H1 (cell line): Measurements from ENCODE around the gene VWA7. TPM values are rescaled to one million over a fixed set of nuclear protein-coding genes. Genes with fewer than 3 reads are reported as not detected.

Experiments used
- CTCF ChIA-PET: fragments of 300-600 bp; sonication (Branson Sonifier 250); formaldehyde crosslinking; loops from one replicate; lab custom pipeline; 2021; ENCODE audit not compliant: partially characterized antibody; lab: Charles Lee
- POLR2A ChIA-PET: fragments of 300-600 bp; sonication (Branson Sonifier 250); formaldehyde crosslinking; loops from one replicate; lab custom pipeline; 2021; ENCODE audit warnings: inconsistent platforms; ENCODE audit not compliant: partially characterized antibody; lab: Charles Lee
- DNase-seq, 2 experiments: peaks; one replicate each; pipeline versions ENCODE4 v3.0.0 to v3.0.0-alpha.2; 2010 to 2022; ENCODE audit warnings: low spot score in 2 of 2, low read depth in 1 of 2, mixed read lengths in 1 of 2
- FAIRE-seq: peaks from 2 replicates; lab custom pipeline; 2011; peaks lifted over from hg19 to GRCh38; lab: Jason Lieb, UNC
- H2AFZ ChIP-seq: 2 replicates; pipeline ENCODE4 v1.8.1; 2012; ENCODE audit warnings: low read length, inconsistent platforms
- H2AK5ac ChIP-seq: 2 replicates; pipeline ENCODE4 v1.6.1; 2013; ENCODE audit warnings: low read depth, low read length
- H2BK120ac ChIP-seq: replicated peaks from 2 replicates; pipeline ENCODE3; 2013; ENCODE audit warnings: low read depth, low read length, inconsistent platforms
- H2BK12ac ChIP-seq: 2 replicates; pipeline ENCODE4 v1.6.1; 2013; ENCODE audit warnings: low read depth, low read length
- H2BK15ac ChIP-seq: 2 replicates; pipeline ENCODE4 v1.6.1; 2013; ENCODE audit warnings: low read length
- H2BK20ac ChIP-seq: 2 replicates; pipeline ENCODE4 v1.6.1; 2013; ENCODE audit warnings: low read length
- H2BK5ac ChIP-seq: 2 replicates; pipeline ENCODE4 v1.6.1; 2013; ENCODE audit warnings: low read depth, low read length
- H3K14ac ChIP-seq: 2 replicates; pipeline ENCODE4 v1.6.1; 2013; ENCODE audit warnings: inconsistent platforms; ENCODE audit not compliant: insufficient read length
- H3K18ac ChIP-seq: 2 replicates; pipeline ENCODE4 v1.6.1; 2013; ENCODE audit warnings: low read length; ENCODE audit errors: extremely low read depth
- H3K23ac ChIP-seq: 2 replicates; pipeline ENCODE4 v1.6.1; 2013; ENCODE audit warnings: inconsistent platforms; ENCODE audit not compliant: insufficient read length
- H3K23me2 ChIP-seq: 2 replicates; pipeline ENCODE4 v1.6.1; 2013; ENCODE audit warnings: low read depth, low read length
- H3K27ac ChIP-seq: 2 replicates; pipeline ENCODE4 v1.6.1; 2011; ENCODE audit warnings: low read depth, low read length, inconsistent platforms
- H3K27me3 ChIP-seq, 4 experiments: replicated peaks in 1 of 4; 1 replicate in 1 of 4; 2 replicates in 3 of 4; pipeline versions ENCODE4 v1.6.1 to v1.8.1; 2011 to 2013; ENCODE audit warnings: low read length in 3 of 4, mild to moderate bottlenecking in 3 of 4, inconsistent platforms in 2 of 4, mixed read lengths in 2 of 4, moderate library complexity in 1 of 4; ENCODE audit not compliant: control insufficient read depth in 3 of 4, insufficient read depth in 3 of 4; ENCODE audit errors: extremely low read depth in 1 of 4
- H3K36me3 ChIP-seq, 4 experiments: 2 replicates each; pipeline versions ENCODE4 v1.6.1 to v1.8.1; 2011 to 2013; ENCODE audit warnings: mild to moderate bottlenecking in 4 of 4, low read length in 3 of 4, moderate library complexity in 2 of 4, control low read depth in 1 of 4, inconsistent platforms in 1 of 4; ENCODE audit not compliant: insufficient read depth in 4 of 4, control insufficient read depth in 2 of 4
- H3K4ac ChIP-seq: replicated peaks from 2 replicates; pipeline ENCODE3; 2013; ENCODE audit warnings: low read length, low read depth, mixed read lengths, inconsistent platforms; ENCODE audit not compliant: insufficient read length
- H3K4me1 ChIP-seq, 4 experiments: replicated peaks in 1 of 4; 1 replicate in 1 of 4; 2 replicates in 3 of 4; pipeline versions ENCODE4 v1.6.1 to v1.8.1; 2011 to 2013; ENCODE audit warnings: low read length in 3 of 4, inconsistent platforms in 2 of 4, mixed read lengths in 1 of 4; ENCODE audit not compliant: insufficient read depth in 4 of 4, control insufficient read depth in 3 of 4
- H3K4me2 ChIP-seq, 2 experiments: 2 replicates each; pipeline versions ENCODE4 v1.6.1 to v1.8.1; 2011 to 2013; ENCODE audit warnings: low read depth in 2 of 2, low read length in 2 of 2, control low read depth in 1 of 2, inconsistent platforms in 1 of 2, mild to moderate bottlenecking in 1 of 2; ENCODE audit not compliant: insufficient read depth in 1 of 2
- H3K4me3 ChIP-seq, 4 experiments: fragments of 200-600, 300-600 bp in 1 of 4; sonication (generic), shearing (Covaris generic), sonication (Bioruptor Twin) in 1 of 4; 2 replicates each; pipeline versions ENCODE4 v1.5.1 to v1.8.1; 2011 to 2016; ENCODE audit warnings: low read length in 4 of 4, low read depth in 3 of 4, control low read depth in 2 of 4, inconsistent platforms in 2 of 4, mild to moderate bottlenecking in 2 of 4, mixed read lengths in 1 of 4, moderate library complexity in 1 of 4; ENCODE audit not compliant: insufficient read depth in 2 of 4; ENCODE audit errors: extremely low read depth in 1 of 4
- H3K56ac ChIP-seq: replicated peaks from 2 replicates; pipeline ENCODE3; 2013; ENCODE audit warnings: low read depth, mild to moderate bottlenecking, mixed read lengths, low read length, inconsistent platforms; ENCODE audit not compliant: insufficient read length
- H3K79me1 ChIP-seq: 2 replicates; pipeline ENCODE4 v1.6.1; 2013; ENCODE audit warnings: low read depth, low read length, control low read depth
- H3K79me2 ChIP-seq, 2 experiments: 2 replicates each; pipeline versions ENCODE4 v1.6.1 to v1.8.1; 2012 to 2013; ENCODE audit warnings: low read length in 2 of 2, mild to moderate bottlenecking in 2 of 2, inconsistent platforms in 1 of 2; ENCODE audit not compliant: insufficient read depth in 2 of 2, control insufficient read depth in 1 of 2
- H3K9ac ChIP-seq, 4 experiments: replicated peaks in 1 of 4; 1 replicate in 1 of 4; 2 replicates in 3 of 4; pipeline versions ENCODE4 v1.6.1 to v1.8.1; 2011 to 2013; ENCODE audit warnings: low read depth in 3 of 4, low read length in 3 of 4, control low read depth in 2 of 4, mild to moderate bottlenecking in 2 of 4, moderate library complexity in 2 of 4, inconsistent platforms in 1 of 4; ENCODE audit errors: extremely low read depth in 1 of 4
- H3K9me3 ChIP-seq, 2 experiments: 2 replicates each; pipeline versions ENCODE4 v1.6.1 to v1.8.1; 2012 to 2013; ENCODE audit warnings: mild to moderate bottlenecking in 2 of 2, moderate library complexity in 2 of 2, control low read depth in 1 of 2, inconsistent platforms in 1 of 2, low read depth in 1 of 2, low read length in 1 of 2, mixed read lengths in 1 of 2; ENCODE audit not compliant: insufficient read depth in 2 of 2
- H4K20me1 ChIP-seq, 2 experiments: replicated peaks in 1 of 2; 2 replicates each; pipeline versions ENCODE3 to v1.8.1; 2011 to 2013; ENCODE audit warnings: inconsistent platforms in 2 of 2, low read length in 2 of 2, mild to moderate bottlenecking in 1 of 2; ENCODE audit not compliant: insufficient read depth in 2 of 2, control insufficient read depth in 1 of 2
- H4K5ac ChIP-seq: 2 replicates; pipeline ENCODE4 v1.6.1; 2013; ENCODE audit warnings: low read length, low read depth, mixed read lengths, inconsistent platforms; ENCODE audit not compliant: insufficient read length
- H4K8ac ChIP-seq: 2 replicates; pipeline ENCODE4 v1.8.0; 2013; ENCODE audit warnings: mild to moderate bottlenecking, moderate library complexity, low read length, inconsistent platforms; ENCODE audit not compliant: insufficient read depth; ENCODE audit errors: extremely low read depth
- H4K91ac ChIP-seq: replicated peaks from 2 replicates; pipeline ENCODE3; 2013; ENCODE audit warnings: low read length, mixed read lengths, inconsistent platforms; ENCODE audit not compliant: insufficient read length
- ASH2L ChIP-seq: fragments of 200-600, 300-600 bp; sonication (generic); IDR thresholded peaks from one replicate; pipeline ENCODE4 v1.7.1; 2017; ENCODE audit warnings: low read length
- CBX8 ChIP-seq: fragments of 300-800, 300-1000 bp; sonication (generic); IDR thresholded peaks from 2 replicates; pipeline ENCODE4 v1.7.1; 2016; ENCODE audit warnings: low read depth, low read length, borderline replicate concordance
- EGR1 ChIP-seq: IDR thresholded peaks from 2 replicates; pipeline ENCODE4 v1.6.1; 2011; ENCODE audit warnings: low read depth, low read length, borderline replicate concordance
- JUND ChIP-seq: IDR thresholded peaks from 2 replicates; pipeline ENCODE4 v1.6.1; 2011; ENCODE audit warnings: mild to moderate bottlenecking, improper control_type of control experiment, low read length
- POU5F1 ChIP-seq: IDR thresholded peaks from 2 replicates; pipeline ENCODE4 v1.6.1; 2011; ENCODE audit warnings: low read depth, mild to moderate bottlenecking, low read length, moderate library complexity
- RAD21 ChIP-seq, 2 experiments: IDR thresholded peaks in 1 of 2; conservative IDR thresholded peaks in 1 of 2; 2 replicates each; pipeline ENCODE4 v1.6.1; 2011; ENCODE audit warnings: low read depth in 2 of 2, low read length in 2 of 2, improper control_type of control experiment in 1 of 2, inconsistent platforms in 1 of 2, mild to moderate bottlenecking in 1 of 2, moderate library complexity in 1 of 2
- RFX5 ChIP-seq: IDR thresholded peaks from 2 replicates; pipeline ENCODE4 v1.6.1; 2011; ENCODE audit warnings: low read depth, low read length, improper control_type of control experiment, borderline replicate concordance
- SP1 ChIP-seq: IDR thresholded peaks from 2 replicates; pipeline ENCODE4 v1.6.1; 2011; ENCODE audit warnings: low read depth, low read length
- SUZ12 ChIP-seq: fragments of 200-600 bp; sonication (generic); IDR thresholded peaks from 2 replicates; pipeline ENCODE4 v1.6.1; 2012; ENCODE audit warnings: mild to moderate bottlenecking, inconsistent platforms, low read length, moderate library complexity, mixed read lengths
- TAF1 ChIP-seq: IDR thresholded peaks from 2 replicates; pipeline ENCODE4 v1.6.1; 2011; ENCODE audit warnings: mild to moderate bottlenecking, low read depth, low read length
- TCF12 ChIP-seq: IDR thresholded peaks from 2 replicates; pipeline ENCODE4 v1.6.1; 2011; ENCODE audit warnings: low read depth, mild to moderate bottlenecking, low read length
- WGBS, 2 experiments: shearing (Covaris generic) in 1 of 2; methylation state at CpG; one replicate each; pipeline versions ENCODE4 v1.1.6 to v1.1.7; 2013 to 2015; ENCODE audit warnings: low lambda C conversion rate in 2 of 2, mixed read lengths in 2 of 2, inconsistent platforms in 1 of 2, low coverage in 1 of 2, missing lambda C conversion rate in 1 of 2; ENCODE audit not compliant: insufficient replicate concordance in 2 of 2, insufficient coverage in 1 of 2, insufficient read length in 1 of 2; ENCODE audit errors: extremely low coverage in 1 of 2, missing lambda C conversion rate in 1 of 2; 5-methylcytosine and 5-hydroxymethylcytosine counted together
- polyA plus RNA-seq, 7 experiments: library from polyadenylated mRNA; depleted of rRNA in 3 of 7; stranded (reverse) in 5 of 7; unstranded in 2 of 7; fragments of >200 nt in 5 of 7; fragments of 200-250 nt in 2 of 7; gene quantifications; 1 replicate in 5 of 7; 2 replicates in 1 of 7; 4 replicates in 1 of 7; pipeline versions ENCODE4 v1.2.1 to v1.2.3, GENCODE V29; 2011 to 2013; ENCODE audit warnings: missing spikeins in 2 of 7, mixed read lengths in 2 of 7
- total RNA-seq: library from RNA; stranded (reverse); fragmentation: NEBNext Ultra II Directional; extraction: Animal tissue kit (Norgen Biotek cat#: 25700); gene quantifications from 2 replicates; pipeline ENCODE4 v1.2.1, GENCODE V29; 2021

Gene VWA7
- total and polyA plus RNA-seq, 2 of the 8 experiments (the other 6 are each of a cell fraction or from before 2014, with no cell fraction given): 0.82 to 2.1 TPM

GRCh38 chr6:31718265-31718664, 58.9 kb downstream of the VWA7 start:
- Histone ChIP-seq H3K79me2 (no peaks in the 10 kb centered on the region), H3K9me3 (no peaks in the 10 kb centered on the region), H3K4me1 (peaks cover 11 to 29% (median 27%) of the 10 kb centered on the region in 4 experiments), H2AFZ (no peak overlapping the region), H2BK12ac (no peak overlapping the region), H3K14ac (no peak overlapping the region), H2BK5ac (no peak overlapping the region), H3K4me2 (0 out of 4 replicates have a peak overlapping the region, but pooled peaks of 1 of the 2 experiments have one; percentile 45), H4K20me1 (no peaks in the 10 kb centered on the region), H2BK120ac (no peak overlapping the region), H3K23me2 (no peaks in the 10 kb centered on the region), H3K27me3 (no peaks in the 10 kb centered on the region; a peak in 1 of 7 replicates), H3K79me1 (no peaks in the 10 kb centered on the region), H3K23ac (no peak overlapping the region), H3K4ac (no peak overlapping the region), H2BK15ac (no peak overlapping the region), H2BK20ac (no peak overlapping the region), H3K9ac (no peak overlapping the region), H4K5ac (no peak overlapping the region), H2AK5ac (no peak overlapping the region), H3K27ac (no peak overlapping the region), H3K56ac (no peak overlapping the region), H3K18ac (no peak overlapping the region), H4K91ac (no peak overlapping the region), H3K36me3 (no peaks in the 10 kb centered on the region), H3K4me3 (peak overlapping the region in 2 of 4 experiments; percentile 9 to 20; a peak in 3 of 8 replicates), H4K8ac (no peak overlapping the region)
- 70% methylated on average over 1 of the region's 1 CpG; no CpG with 5 or more reads in 1 of the 2 experiments for WGBS, 2 experiments
- POLR2A ChIA-PET: interaction anchor here (1.0 to 3.5 kb wide), 3 partner anchors 17 to 78 kb away, joined by 3 to 10 read pairs (median 5); partner anchors contain the start of gene MSH5
- TF ChIP-seq RFX5: no peak
- no peak for TF ChIP-seq EGR1
- no peak for TF ChIP-seq POU5F1
- TF ChIP-seq JUND: no peak
- 0 out of 2 replicates have a peak, but pooled peaks have one; percentile 22 for TF ChIP-seq TCF12
- TF ChIP-seq ASH2L: peak; percentile 43
- no peak for TF ChIP-seq SUZ12
- TF ChIP-seq TAF1: no peak
- peak; percentile 72 for TF ChIP-seq SP1
- TF ChIP-seq RAD21 (IDR thresholded peaks at IDR 0.05 in 1 of 2, conservative IDR thresholded peaks at IDR 0.05 in 1 of 2; ENCODE audit: low read depth in 2 of 2, low read length in 2 of 2): no peak
- TF ChIP-seq CBX8: no peak
- FAIRE-seq: no peak
- CTCF ChIA-PET: interaction anchor here (1.0 to 1.4 kb wide), 5 partner anchors 12 to 73 kb away, joined by 3 to 5 read pairs (median 3); partner anchors contain the start of gene LY6G5B
- no peak for DNase-seq
